Type B pancreatic cell (in vitro differentiated cells): ENCODE results near the gene NOTCH4. TPM values are rescaled to one million over a fixed set of nuclear protein-coding genes. Genes with fewer than 3 reads are reported as not detected.

ENCODE experiments used
- DNase-seq: peaks from one replicate; pipeline ENCODE4 v3.0.0; 2021; ENCODE audit warnings: mixed read lengths; ENCODE audit not compliant: unreplicated experiment; ENCODE audit errors: extremely low spot score
- H3K27ac Mint-ChIP-seq: 2 replicates; pipeline ENCODE4 v1.8.0; 2021; ENCODE audit warnings: mild to moderate bottlenecking, mixed read lengths
- H3K27me3 Mint-ChIP-seq: 2 replicates; pipeline ENCODE4 v1.8.0; 2021; ENCODE audit warnings: mixed read lengths
- H3K36me3 Mint-ChIP-seq: 2 replicates; pipeline ENCODE4 v1.8.0; 2021; ENCODE audit warnings: mixed read lengths
- H3K4me1 Mint-ChIP-seq: one replicate; pipeline ENCODE4 v1.8.0; 2021; ENCODE audit warnings: mixed read lengths; ENCODE audit not compliant: unreplicated experiment
- H3K4me3 Mint-ChIP-seq: 2 replicates; pipeline ENCODE4 v1.8.0; 2021; ENCODE audit warnings: mild to moderate bottlenecking, mixed read lengths
- H3K9me3 Mint-ChIP-seq: 2 replicates; pipeline ENCODE4 v1.8.0; 2021; ENCODE audit warnings: mixed read lengths
- CTCF ChIP-seq: fragments of 200-600 bp; sonication (generic); conservative IDR thresholded peaks from 2 replicates; pipeline ENCODE4 v1.5.0; 2021; ENCODE audit warnings: antibody characterized with exemption, mild to moderate bottlenecking
- total RNA-seq: library from RNA; stranded (reverse); gene quantifications from 2 replicates; pipeline ENCODE4 v1.2.1, GENCODE V29; 2021; ENCODE audit warnings: low replicate concordance

Gene NOTCH4
- total RNA-seq, 1 donor from 2014 or later: 1.9 TPM

- Mint-ChIP-seq H3K9me3 (no peaks in the 10 kb centered on the region), H3K36me3 (no peaks in the 10 kb centered on the region), H3K27me3 (peaks cover 10% of the 10 kb centered on the region), H3K4me1 (no peaks in the 10 kb centered on the region), H3K4me3 (no peak overlapping the region), H3K27ac (no peak overlapping the region)
- no peak for TF ChIP-seq CTCF
- no peak for DNase-seq
These were observed 13.7 kb downstream of the NOTCH4 start for GRCh38 chr6:32210191-32210601.

GRCh38 chr6:32208996-32209395, 14.9 kb downstream of the NOTCH4 start:
- Mint-ChIP-seq H3K4me1 (no peaks in the 10 kb centered on the region), H3K27me3 (peaks cover 10% of the 10 kb centered on the region), H3K36me3 (no peaks in the 10 kb centered on the region), H3K4me3 (no peak overlapping the region), H3K9me3 (no peaks in the 10 kb centered on the region), H3K27ac (no peak overlapping the region)
- TF ChIP-seq CTCF: no peak
- DNase-seq: no peak

- no peaks in the 10 kb centered on the region for H3K36me3 Mint-ChIP-seq
- H3K27ac Mint-ChIP-seq: no peak overlapping the region
- TF ChIP-seq CTCF: no peak
- H3K9me3 Mint-ChIP-seq: no peaks in the 10 kb centered on the region
- peaks cover 7% of the 10 kb centered on the region for H3K27me3 Mint-ChIP-seq
- peaks cover 6% of the 10 kb centered on the region for H3K4me1 Mint-ChIP-seq
- no peak overlapping the region for H3K4me3 Mint-ChIP-seq
- DNase-seq: no peak
These were observed 19.6 kb downstream of the NOTCH4 start for GRCh38 chr6:32204268-32204715.

- TF ChIP-seq CTCF: no peak
- no peaks in the 10 kb centered on the region for H3K36me3 Mint-ChIP-seq
- H3K27ac Mint-ChIP-seq: no peak overlapping the region
- no peak for DNase-seq
- H3K9me3 Mint-ChIP-seq: no peaks in the 10 kb centered on the region
- H3K27me3 Mint-ChIP-seq: peaks cover 4% of the 10 kb centered on the region
- no peak overlapping the region for H3K4me3 Mint-ChIP-seq
- H3K4me1 Mint-ChIP-seq: peaks cover 6% of the 10 kb centered on the region
These were observed 20.2 kb downstream of the NOTCH4 start for GRCh38 chr6:32203426-32204267.

- Mint-ChIP-seq H3K27me3 (peaks cover 4% of the 10 kb centered on the region), H3K4me1 (peaks cover 6% of the 10 kb centered on the region), H3K4me3 (no peak overlapping the region), H3K27ac (no peak overlapping the region), H3K36me3 (no peaks in the 10 kb centered on the region), H3K9me3 (no peaks in the 10 kb centered on the region)
- TF ChIP-seq CTCF: no peak
- no peak for DNase-seq
These were observed 21.7 kb downstream of the NOTCH4 start for GRCh38 chr6:32202186-32202585.
